Natural killer cell (primary cell): ENCODE results near the gene ELP5. TPM values are rescaled to one million over a fixed set of nuclear protein-coding genes. Genes with fewer than 3 reads are reported as not detected.

Experiments
- ATAC-seq, 3 donors: fragments of 150-1000 bp in 2 of 3; fragments of 200-7000 bp in 1 of 3; cut with Tn5 transposase; 1 replicate in 1 of 3; 2 replicates in 2 of 3; pipeline ENCODE4 v1.10.0; 2021; ENCODE audit warnings: mild to moderate bottlenecking in 2 of 3, moderate library complexity in 2 of 3
- DNase-seq, 2 donors: peaks; one replicate each; pipeline versions ENCODE4 v3.0.0 to v3.0.0-alpha.2; 2013 to 2021; ENCODE audit warnings: mixed read lengths in 1 of 2
- H3K27ac ChIP-seq: one replicate; pipeline ENCODE4 v1.5.1; 2013; ENCODE audit warnings: mild to moderate bottlenecking, low read length
- H3K27me3 ChIP-seq: one replicate; pipeline ENCODE4 v1.6.1; 2013; ENCODE audit warnings: low read length; ENCODE audit not compliant: control insufficient read depth, insufficient read depth
- H3K36me3 ChIP-seq: one replicate; pipeline ENCODE4 v1.6.1; 2013; ENCODE audit warnings: low read length; ENCODE audit not compliant: control insufficient read depth, insufficient read depth
- H3K4me1 ChIP-seq: one replicate; pipeline ENCODE4 v1.6.1; 2013; ENCODE audit warnings: low read length; ENCODE audit not compliant: control insufficient read depth, insufficient read depth
- H3K4me3 ChIP-seq: one replicate; pipeline ENCODE4 v1.5.1; 2013; ENCODE audit warnings: low read length
- H3K9me3 ChIP-seq: one replicate; pipeline ENCODE4 v1.6.1; 2013; ENCODE audit warnings: low read length; ENCODE audit not compliant: control insufficient read depth, insufficient read depth
- H3K27ac Mint-ChIP-seq, 2 donors: one replicate each; pipeline ENCODE4 v1.8.0; 2022; ENCODE audit warnings: mild to moderate bottlenecking in 2 of 2, mixed read lengths in 2 of 2, moderate library complexity in 1 of 2
- H3K27me3 Mint-ChIP-seq, 2 donors: one replicate each; pipeline ENCODE4 v1.8.0; 2022; ENCODE audit warnings: low read depth in 2 of 2, mixed read lengths in 2 of 2
- H3K36me3 Mint-ChIP-seq: one replicate; pipeline ENCODE4 v1.8.0; 2022; ENCODE audit warnings: mixed read lengths
- H3K4me1 Mint-ChIP-seq, 2 donors: one replicate each; pipeline ENCODE4 v1.8.0; 2022; ENCODE audit warnings: mixed read lengths in 2 of 2
- H3K4me3 Mint-ChIP-seq: one replicate; pipeline ENCODE4 v1.8.0; 2022; ENCODE audit warnings: mild to moderate bottlenecking, moderate library complexity, mixed read lengths
- H3K9me3 Mint-ChIP-seq, 2 donors: one replicate each; pipeline ENCODE4 v1.8.0; 2022; ENCODE audit warnings: mixed read lengths in 2 of 2
- CTCF ChIP-seq: fragments of 200-600 bp; IDR thresholded peaks from one replicate; pipeline ENCODE4 v1.8.0; 2022; ENCODE audit warnings: antibody characterized with exemption
- WGBS: methylation state at CpG from one replicate; pipeline ENCODE4 v1.1.7; 2013; ENCODE audit warnings: missing lambda C conversion rate; ENCODE audit not compliant: insufficient coverage; 5-methylcytosine and 5-hydroxymethylcytosine counted together
- intact Hi-C: fragments of 100-400 bp; cut with micrococcal nuclease; formaldehyde crosslinking; loops from one replicate; pipeline ENCODE4 v1.14.2; 2022
- total RNA-seq, 4 donors: library from RNA; stranded (reverse); fragments of 120-200 nt in 1 of 4; gene quantifications; one replicate each; pipeline versions ENCODE4 v1.2.3 to v1.2.4, GENCODE V29; 2013 to 2022

Gene ELP5
- total RNA-seq, 3 donors from 2014 or later (not counting 1 experiment from before 2014, with no cell fraction given) = 30.1 to 38.5 (median 30.3) TPM

- H3K27me3 Mint-ChIP-seq = peaks cover 2 to 7% of the 10 kb centered on the region in 2 donors
- H3K27ac ChIP-seq = no peak overlapping the region
- H3K9me3 Mint-ChIP-seq = no peaks in the 10 kb centered on the region
- H3K4me3 Mint-ChIP-seq = no peak overlapping the region
- intact Hi-C loops = no loop called here
- peaks cover 27 to 34% of the 10 kb centered on the region in 2 donors for H3K4me1 Mint-ChIP-seq
- no peak for ATAC-seq
- no peak overlapping the region for H3K4me3 ChIP-seq
- no peaks in the 10 kb centered on the region for H3K36me3 ChIP-seq
- no peak for TF ChIP-seq CTCF
- no peaks in the 10 kb centered on the region for H3K27me3 ChIP-seq
- no peaks in the 10 kb centered on the region for H3K9me3 ChIP-seq
- H3K36me3 Mint-ChIP-seq = no peaks in the 10 kb centered on the region
- H3K4me1 ChIP-seq = peaks cover 24% of the 10 kb centered on the region
- DNase-seq = no peak
- H3K27ac Mint-ChIP-seq = peak overlapping the region in 1 of 2 donors; percentile 84
- whole genome bisulfite sequencing = 86% methylated on average over 21 of the region's 21 CpGs
Observed at GRCh38 chr17:7208027-7208571, 43.9 kb upstream of the ELP5 start.

- H3K27me3 Mint-ChIP-seq = peaks cover 7% of the 10 kb centered on the region in 2 donors
- no peak overlapping the region for H3K27ac ChIP-seq
- H3K4me1 ChIP-seq = peaks cover 28% of the 10 kb centered on the region
- no peak overlapping the region for H3K4me3 ChIP-seq
- no peaks in the 10 kb centered on the region for H3K36me3 Mint-ChIP-seq
- ATAC-seq (no peak), DNase-seq (no peak)
- H3K27me3 ChIP-seq = no peaks in the 10 kb centered on the region
- intact Hi-C loops = no loop called here
- peaks cover 32 to 37% of the 10 kb centered on the region in 2 donors for H3K4me1 Mint-ChIP-seq
- H3K36me3 ChIP-seq = no peaks in the 10 kb centered on the region
- no peak for TF ChIP-seq CTCF
- no peaks in the 10 kb centered on the region for H3K9me3 ChIP-seq
- H3K9me3 Mint-ChIP-seq = no peaks in the 10 kb centered on the region
- 88% methylated on average over 9 of the region's 9 CpGs for WGBS
- H3K4me3 Mint-ChIP-seq = no peak overlapping the region
- peak overlapping the region in 1 of 2 donors; percentile 84 for H3K27ac Mint-ChIP-seq
Observed at GRCh38 chr17:7208754-7209460, 43.1 kb upstream of the ELP5 start.

- H3K4me1 ChIP-seq = peaks cover 23% of the 10 kb centered on the region
- Mint-ChIP-seq H3K4me1 (peaks cover 16 to 31% of the 10 kb centered on the region in 2 donors), H3K27ac (peak overlapping the region; percentile 27 to 45), H3K36me3 (no peaks in the 10 kb centered on the region), H3K27me3 (peaks cover 7 to 16% of the 10 kb centered on the region in 2 donors), H3K4me3 (no peak overlapping the region), H3K9me3 (no peaks in the 10 kb centered on the region)
- no peak for ATAC-seq
- H3K27ac ChIP-seq = no peak overlapping the region
- WGBS = 66% methylated on average over 22 of the region's 37 CpGs
- TF ChIP-seq CTCF = no peak
- H3K9me3 ChIP-seq = no peaks in the 10 kb centered on the region
- no peak for DNase-seq
- H3K27me3 ChIP-seq = no peaks in the 10 kb centered on the region
- intact Hi-C loops = loop anchor here (10.0 kb wide), 1 partner anchor 473 kb away; the partner anchor contains the start of genes TP53 and WRAP53
- H3K4me3 ChIP-seq = no peak overlapping the region
- H3K36me3 ChIP-seq = no peaks in the 10 kb centered on the region
Observed at GRCh38 chr17:7211491-7212273, 40.3 kb upstream of the ELP5 start.
